Measurements from ENCODE around the gene RELA.

RELA gene

DNA sequence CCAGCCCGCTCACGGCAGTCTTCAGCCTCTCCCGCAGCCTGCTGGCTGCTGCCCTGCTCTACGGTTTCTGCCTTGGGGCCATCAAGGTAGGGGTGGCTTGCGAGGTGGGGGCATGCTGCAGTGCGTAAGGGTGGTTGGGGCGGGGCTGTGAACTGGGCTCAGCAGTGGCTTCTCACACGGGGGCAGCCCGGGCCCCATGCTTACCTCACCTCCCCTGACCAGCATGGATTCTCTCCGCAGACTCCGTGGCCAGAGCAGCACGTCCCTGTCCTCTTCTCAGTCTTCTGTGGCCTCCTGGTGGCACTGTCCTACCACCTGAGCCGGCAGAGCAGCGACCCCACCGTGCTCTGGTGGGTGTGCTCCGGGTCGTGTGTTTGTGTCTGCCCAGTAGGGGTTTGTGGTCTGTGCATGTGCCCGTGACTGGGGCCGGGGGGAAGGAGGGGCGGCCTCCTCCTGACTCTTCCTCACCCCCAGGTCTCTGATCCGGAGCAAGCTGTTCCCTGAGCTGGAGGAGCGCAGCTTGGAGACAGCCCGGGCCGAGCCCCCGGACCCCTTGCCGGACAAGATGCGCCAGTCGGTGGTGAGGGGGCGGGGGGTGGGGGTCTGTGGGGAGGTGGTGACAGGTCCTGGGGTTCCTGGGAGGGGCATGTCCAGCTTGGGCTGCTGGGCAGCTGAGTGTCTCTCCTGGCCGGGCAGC lies 37.6 kb downstream of the RELA start:
- TF ChIP-seq, protein P1, sequence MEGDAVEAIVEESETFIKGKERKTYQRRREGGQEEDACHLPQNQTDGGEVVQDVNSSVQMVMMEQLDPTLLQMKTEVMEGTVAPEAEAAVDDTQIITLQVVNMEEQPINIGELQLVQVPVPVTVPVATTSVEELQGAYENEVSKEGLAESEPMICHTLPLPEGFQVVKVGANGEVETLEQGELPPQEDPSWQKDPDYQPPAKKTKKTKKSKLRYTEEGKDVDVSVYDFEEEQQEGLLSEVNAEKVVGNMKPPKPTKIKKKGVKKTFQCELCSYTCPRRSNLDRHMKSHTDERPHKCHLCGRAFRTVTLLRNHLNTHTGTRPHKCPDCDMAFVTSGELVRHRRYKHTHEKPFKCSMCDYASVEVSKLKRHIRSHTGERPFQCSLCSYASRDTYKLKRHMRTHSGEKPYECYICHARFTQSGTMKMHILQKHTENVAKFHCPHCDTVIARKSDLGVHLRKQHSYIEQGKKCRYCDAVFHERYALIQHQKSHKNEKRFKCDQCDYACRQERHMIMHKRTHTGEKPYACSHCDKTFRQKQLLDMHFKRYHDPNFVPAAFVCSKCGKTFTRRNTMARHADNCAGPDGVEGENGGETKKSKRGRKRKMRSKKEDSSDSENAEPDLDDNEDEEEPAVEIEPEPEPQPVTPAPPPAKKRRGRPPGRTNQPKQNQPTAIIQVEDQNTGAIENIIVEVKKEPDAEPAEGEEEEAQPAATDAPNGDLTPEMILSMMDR (conservative IDR thresholded peaks at IDR 0.05; ENCODE audit: low read depth, low read length): no peak
- DNase-seq (ENCODE audit: low read depth): no peak
- H3K4me3 ChIP-seq (ENCODE audit: low read depth, low read length): no peak overlapping the region

DNA sequence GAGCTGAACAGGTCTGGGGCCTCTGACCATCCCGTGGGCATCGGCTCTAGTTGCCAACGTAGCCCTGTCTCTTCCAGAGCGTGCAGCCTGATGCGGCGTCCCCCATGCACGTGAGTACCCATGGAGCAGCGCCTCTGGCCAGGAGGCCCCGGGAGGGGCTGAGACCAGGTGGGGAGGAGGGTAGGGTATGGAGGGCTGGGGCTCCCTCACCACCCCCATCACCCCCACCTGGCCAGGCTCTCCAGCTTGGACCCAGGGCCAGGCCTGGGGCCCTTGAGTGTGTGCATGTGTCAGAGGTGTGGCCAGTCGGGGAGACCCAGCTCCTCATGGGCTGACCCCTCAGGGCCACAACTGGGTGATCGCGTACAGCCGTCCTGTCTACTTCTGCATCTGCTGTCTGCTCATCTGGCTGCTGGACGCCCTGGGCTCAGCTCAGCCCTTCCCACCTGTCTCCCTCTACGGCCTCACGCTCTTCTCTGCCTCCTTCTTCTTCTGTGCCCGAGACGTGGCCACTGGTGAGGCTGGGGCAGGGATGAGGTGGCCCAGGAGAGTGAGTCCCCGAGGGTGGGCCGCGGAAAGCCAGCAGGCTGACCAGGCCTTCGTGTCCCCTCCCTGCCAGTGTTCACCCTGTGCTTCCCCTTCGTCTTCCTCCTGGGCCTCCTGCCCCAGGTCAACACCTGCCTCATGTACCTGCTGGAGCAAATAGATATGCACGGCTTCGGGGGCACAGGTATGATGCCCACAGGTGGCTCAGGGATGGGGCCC lies 38.7 kb downstream of the RELA start:
- no peak for DNase-seq (ENCODE audit: low read depth)
- TF ChIP-seq, protein P1 (conservative IDR thresholded peaks at IDR 0.05; ENCODE audit: low read depth, low read length): no peak
- no peak overlapping the region for H3K4me3 ChIP-seq (ENCODE audit: low read depth, low read length)

DNA sequence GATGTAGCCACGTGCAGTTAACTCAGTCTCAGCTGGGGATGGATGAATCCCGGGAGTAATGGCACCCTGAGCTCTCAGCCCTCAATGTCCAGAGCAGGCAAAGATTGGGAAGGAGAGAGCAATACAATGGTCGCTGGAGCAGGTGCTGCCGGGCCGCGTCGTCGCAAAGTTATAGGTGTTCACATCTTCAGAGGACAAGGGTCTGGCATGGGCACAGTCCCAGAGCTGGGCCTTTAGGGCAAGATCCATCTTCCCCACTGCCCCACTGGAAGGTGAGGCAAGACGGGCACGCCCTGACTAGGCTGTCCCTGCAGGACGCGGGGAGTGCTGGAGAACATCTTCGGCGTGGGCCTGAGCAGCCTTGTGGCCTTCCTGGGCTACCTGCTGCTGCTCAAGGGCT lies 39.5 kb downstream of the RELA start:
- no peak for DNase-seq (ENCODE audit: low read depth)
- TF ChIP-seq, protein P1 (conservative IDR thresholded peaks at IDR 0.05; ENCODE audit: low read depth, low read length): no peak
- no peak overlapping the region for H3K4me3 ChIP-seq (ENCODE audit: low read depth, low read length)

DNA sequence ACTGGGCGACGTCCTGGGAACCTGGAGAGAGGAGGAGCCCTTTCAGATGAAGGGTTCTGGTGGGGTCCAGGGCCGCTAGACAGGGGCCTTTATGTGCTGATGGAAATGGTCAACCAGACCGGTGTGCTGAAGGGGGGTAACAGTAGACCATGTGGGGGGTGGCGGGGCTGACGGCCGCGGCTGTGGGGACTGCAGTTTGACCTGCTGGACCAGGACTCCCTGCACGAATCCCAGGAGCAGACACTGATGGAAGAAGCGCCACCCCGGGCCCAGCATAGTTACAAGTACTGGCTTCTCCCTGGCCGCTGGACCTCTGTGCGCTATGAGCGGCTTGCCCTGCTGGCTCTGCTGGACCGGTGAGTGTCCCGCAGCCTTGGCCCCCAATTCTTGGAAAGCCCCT lies 40.7 kb downstream of the RELA start:
- TF ChIP-seq, protein P1 (conservative IDR thresholded peaks at IDR 0.05; ENCODE audit: low read depth, low read length): no peak
- H3K4me3 ChIP-seq (ENCODE audit: low read depth, low read length): no peak overlapping the region
- no peak for DNase-seq (ENCODE audit: low read depth)

DNA sequence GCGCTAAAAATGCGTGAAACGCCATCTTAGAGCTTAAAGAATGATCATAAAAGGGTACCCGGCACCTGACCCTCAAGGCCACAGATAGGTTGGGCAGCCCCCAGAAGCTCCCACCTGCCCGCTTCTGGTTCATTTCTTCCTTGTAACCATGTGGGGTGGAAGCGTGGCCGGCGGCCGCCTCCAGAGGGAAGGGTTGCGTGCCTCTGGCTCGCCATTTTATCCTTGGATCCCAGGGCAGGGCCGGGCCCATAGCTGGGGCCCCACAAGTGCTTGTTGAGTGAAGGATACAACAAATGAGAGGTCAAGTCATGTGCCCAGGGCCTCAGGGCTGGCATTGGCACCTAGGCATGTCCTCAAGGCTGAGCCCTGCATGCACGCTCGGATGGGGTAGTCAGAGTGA lies 41.3 kb downstream of the RELA start:
- TF ChIP-seq, protein P1 (conservative IDR thresholded peaks at IDR 0.05; ENCODE audit: low read depth, low read length): no peak
- H3K4me3 ChIP-seq (ENCODE audit: low read depth, low read length): no peak overlapping the region
- no peak for DNase-seq (ENCODE audit: low read depth)

DNA sequence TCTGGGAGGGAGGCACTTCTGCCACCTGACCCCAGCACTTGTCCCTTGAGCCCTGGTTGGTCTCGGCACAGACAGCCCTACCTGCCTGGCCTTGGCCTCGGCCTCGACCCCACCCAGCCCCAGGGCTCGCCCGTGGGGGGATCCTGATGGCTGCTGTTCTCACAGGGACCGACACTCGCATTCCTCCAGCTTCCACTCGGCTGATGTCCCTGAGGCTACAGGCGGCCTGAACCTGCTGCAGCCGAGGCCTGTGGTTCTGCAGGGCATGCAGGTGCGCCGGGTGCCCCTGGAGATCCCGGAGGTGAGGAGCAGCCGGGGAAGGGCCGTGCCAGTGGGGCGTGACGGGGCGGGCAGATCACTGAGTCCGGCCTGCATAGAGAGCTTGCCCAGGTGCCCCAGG lies 42.0 kb downstream of the RELA start:
- no peak for DNase-seq (ENCODE audit: low read depth)
- TF ChIP-seq, protein P1 (conservative IDR thresholded peaks at IDR 0.05; ENCODE audit: low read depth, low read length): no peak
- no peak overlapping the region for H3K4me3 ChIP-seq (ENCODE audit: low read depth, low read length)
